Activated T-cell treated with anti-CD3 and anti-CD28 coated beads, Interleukin-2, amount 50 U/mL, for 4 hours (primary cell): ENCODE measurements around the gene ARFRP1. TPM values are rescaled to one million over a fixed set of nuclear protein-coding genes. Genes with fewer than 3 reads are reported as not detected.

Experiments
- ATAC-seq, 2 donors: fragments of 200-7000 bp; cut with Tn5 transposase; one replicate each; pipeline ENCODE4 v1.10.0; 2021
- DNase-seq: peaks from one replicate; pipeline ENCODE4 v3.0.0-alpha.2; 2020
- H3K27me3 Mint-ChIP-seq: one replicate; pipeline ENCODE4 v1.8.0; 2021; ENCODE audit warnings: low read depth, mixed read lengths
- H3K36me3 Mint-ChIP-seq: one replicate; pipeline ENCODE4 v1.8.0; 2022; ENCODE audit warnings: mixed read lengths; ENCODE audit not compliant: insufficient read depth
- H3K4me1 Mint-ChIP-seq: one replicate; pipeline ENCODE4 v1.8.0; 2021; ENCODE audit warnings: low read depth, mixed read lengths
- H3K4me3 Mint-ChIP-seq: one replicate; pipeline ENCODE4 v1.8.0; 2021; ENCODE audit warnings: mild to moderate bottlenecking, moderate library complexity, mixed read lengths
- H3K9me3 Mint-ChIP-seq: one replicate; pipeline ENCODE4 v1.8.0; 2021; ENCODE audit warnings: mixed read lengths
- total RNA-seq, 3 donors: library from RNA; stranded (reverse); gene quantifications; one replicate each; pipeline ENCODE4 v1.2.1, GENCODE V29; 2021

Gene ARFRP1
- total RNA-seq, 3 donors from 2014 or later, result 62.1 to 67.1 (median 63.5) TPM

DNA sequence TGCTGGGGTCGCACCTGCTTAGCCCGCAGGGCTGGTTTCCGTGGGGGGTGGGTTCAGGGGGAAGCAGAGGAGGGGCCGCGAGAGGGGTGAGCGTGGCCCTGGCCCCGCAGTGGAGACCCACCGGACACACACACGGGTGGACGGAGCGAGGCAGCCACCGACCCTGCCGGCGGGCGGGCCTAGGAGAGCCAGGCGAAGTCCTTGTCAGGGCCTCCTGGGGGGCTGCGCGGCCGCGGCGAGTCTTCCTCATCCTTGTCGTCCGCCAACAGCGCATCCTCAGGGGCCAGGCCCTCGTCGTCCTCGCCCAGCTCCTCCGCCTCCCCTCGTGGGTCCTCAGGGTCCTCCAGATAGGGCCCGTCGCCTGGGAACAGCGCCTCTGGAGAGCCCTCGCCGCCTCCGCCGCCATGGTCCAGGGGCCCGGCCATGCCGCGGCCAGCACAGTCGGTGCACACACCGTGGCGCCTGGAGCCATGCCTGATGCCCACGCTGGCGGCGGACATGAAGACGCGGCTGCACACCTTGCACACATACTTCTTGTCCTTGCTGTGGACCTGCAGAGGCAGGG is 39.1 kb upstream of the ARFRP1 start:
- H3K9me3 Mint-ChIP-seq, result no peaks in the 10 kb centered on the region
- H3K36me3 Mint-ChIP-seq, result no peaks in the 10 kb centered on the region
- ATAC-seq (no peak), DNase-seq (no peak)
- H3K4me1 Mint-ChIP-seq, result peaks cover 18% of the 10 kb centered on the region
- no peak overlapping the region for H3K4me3 Mint-ChIP-seq
- no peaks in the 10 kb centered on the region for H3K27me3 Mint-ChIP-seq

DNA sequence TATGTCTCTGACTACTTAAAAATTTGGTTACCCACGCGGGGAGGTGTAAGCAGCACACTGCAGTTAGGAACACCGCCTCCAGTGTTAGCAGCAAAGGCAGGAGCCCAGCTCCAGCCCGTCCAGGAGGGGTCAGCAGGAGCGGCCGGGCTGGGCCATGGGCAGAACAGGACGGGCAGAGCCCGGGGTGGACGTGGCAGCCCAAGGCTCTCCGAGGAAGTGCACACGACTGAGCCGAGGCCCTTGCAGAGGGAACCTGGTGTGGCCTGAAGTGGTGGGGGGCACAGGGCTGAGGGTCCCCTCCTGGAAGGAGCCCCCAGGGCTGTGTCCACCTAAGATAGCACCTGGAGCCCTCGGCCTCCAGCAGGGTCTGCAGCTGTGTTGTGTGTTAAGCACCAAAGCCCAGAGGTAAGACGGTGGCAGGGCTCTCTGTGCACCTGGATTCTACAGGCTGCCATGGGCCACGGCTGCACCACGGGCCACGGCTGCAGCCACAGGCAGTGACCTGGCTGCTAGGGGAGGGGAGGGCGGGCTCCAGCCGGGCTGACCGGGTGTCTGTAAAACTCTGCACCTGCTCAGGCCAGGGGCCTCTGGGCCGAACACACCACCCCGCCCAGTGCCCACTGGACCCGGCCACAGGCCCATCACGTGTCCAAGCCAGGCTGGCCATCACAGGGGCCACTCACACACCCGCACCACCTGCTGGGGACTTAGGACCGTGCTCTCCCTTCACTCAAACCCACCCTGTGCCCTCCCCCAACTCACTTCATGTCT is 38.4 kb upstream of the ARFRP1 start:
- Mint-ChIP-seq H3K4me1 (peaks cover 16% of the 10 kb centered on the region), H3K36me3 (no peaks in the 10 kb centered on the region)

DNA sequence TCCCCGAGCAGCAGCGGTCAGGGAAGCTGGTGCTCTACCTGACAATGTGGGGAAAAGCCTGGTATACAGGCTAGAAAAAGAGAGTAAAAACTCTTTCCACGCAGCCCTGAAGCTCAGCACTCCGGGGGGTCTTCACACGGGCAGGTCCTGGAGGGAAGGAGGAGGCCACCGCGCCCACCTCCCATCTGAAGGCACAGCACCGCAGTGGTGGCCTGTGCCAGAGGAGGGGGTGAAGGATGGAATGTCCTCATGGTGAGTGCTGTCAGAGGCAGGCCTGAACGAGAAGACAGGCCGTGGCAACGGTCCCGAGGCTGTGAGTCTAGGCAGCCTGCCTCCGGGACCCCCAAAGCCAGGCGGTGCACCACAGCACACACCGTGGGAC is 37.6 kb upstream of the ARFRP1 start:
- DNase-seq (no peak), ATAC-seq (no peak)
- no peaks in the 10 kb centered on the region for H3K36me3 Mint-ChIP-seq
- no peaks in the 10 kb centered on the region for H3K9me3 Mint-ChIP-seq
- H3K27me3 Mint-ChIP-seq, result no peaks in the 10 kb centered on the region
- peaks cover 8% of the 10 kb centered on the region for H3K4me1 Mint-ChIP-seq
- no peak overlapping the region for H3K4me3 Mint-ChIP-seq

More for the DNA sequence above, 38.4 kb upstream of the ARFRP1 start:
- Mint-ChIP-seq H3K27me3 (no peaks in the 10 kb centered on the region), H3K9me3 (no peaks in the 10 kb centered on the region), H3K4me3 (no peak overlapping the region)
- ATAC-seq (no peak), DNase-seq (no peak)

DNA sequence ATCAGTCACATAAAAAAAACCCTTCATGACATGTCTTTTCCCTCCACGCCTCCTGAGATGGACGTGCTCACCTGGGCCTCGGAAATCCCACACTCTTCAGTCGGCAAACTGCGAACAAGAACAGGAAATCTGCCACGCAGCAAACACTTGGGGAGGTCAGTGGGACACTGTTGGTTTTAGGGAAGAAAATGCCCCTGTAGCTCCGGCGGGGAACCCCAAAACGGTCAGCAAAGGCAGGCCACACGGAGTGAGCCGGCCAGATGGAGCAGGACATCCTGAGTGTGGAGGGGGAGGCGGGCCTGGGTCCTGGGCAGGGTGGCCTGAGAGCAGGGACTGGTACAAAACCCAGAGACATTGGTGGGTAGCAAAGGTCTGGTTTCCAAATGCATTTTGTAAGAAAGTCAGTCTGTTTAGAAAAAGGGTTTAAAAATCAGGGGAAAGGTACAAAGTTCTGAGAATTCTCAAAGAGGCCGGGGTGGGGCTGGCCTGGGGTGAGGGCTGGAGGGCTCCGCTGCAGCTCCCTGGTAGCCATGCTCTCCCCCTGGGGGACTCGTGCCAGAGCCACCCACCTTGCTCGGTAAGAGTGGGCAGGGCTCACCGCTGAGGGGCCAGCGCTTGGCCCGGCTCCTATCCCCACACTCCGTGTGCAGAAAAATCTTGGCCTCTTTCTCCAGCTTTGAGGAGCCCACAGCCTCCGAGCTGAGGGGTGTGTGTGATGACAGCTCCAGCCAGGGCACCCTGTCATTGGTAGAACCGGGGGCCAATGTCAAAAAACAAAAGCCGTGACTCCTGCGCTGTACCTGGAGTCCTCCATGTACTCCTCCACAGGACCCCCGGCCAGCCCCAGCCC is 37.0 kb upstream of the ARFRP1 start:
- ATAC-seq (no peak), DNase-seq (no peak)
- Mint-ChIP-seq H3K36me3 (no peaks in the 10 kb centered on the region), H3K4me3 (no peak overlapping the region), H3K4me1 (peaks cover 7% of the 10 kb centered on the region), H3K9me3 (no peaks in the 10 kb centered on the region), H3K27me3 (no peaks in the 10 kb centered on the region)

- no peak for ATAC-seq
Measured at GRCh38 chr20:63744158-63744557, 36.4 kb upstream of the ARFRP1 start.

DNA sequence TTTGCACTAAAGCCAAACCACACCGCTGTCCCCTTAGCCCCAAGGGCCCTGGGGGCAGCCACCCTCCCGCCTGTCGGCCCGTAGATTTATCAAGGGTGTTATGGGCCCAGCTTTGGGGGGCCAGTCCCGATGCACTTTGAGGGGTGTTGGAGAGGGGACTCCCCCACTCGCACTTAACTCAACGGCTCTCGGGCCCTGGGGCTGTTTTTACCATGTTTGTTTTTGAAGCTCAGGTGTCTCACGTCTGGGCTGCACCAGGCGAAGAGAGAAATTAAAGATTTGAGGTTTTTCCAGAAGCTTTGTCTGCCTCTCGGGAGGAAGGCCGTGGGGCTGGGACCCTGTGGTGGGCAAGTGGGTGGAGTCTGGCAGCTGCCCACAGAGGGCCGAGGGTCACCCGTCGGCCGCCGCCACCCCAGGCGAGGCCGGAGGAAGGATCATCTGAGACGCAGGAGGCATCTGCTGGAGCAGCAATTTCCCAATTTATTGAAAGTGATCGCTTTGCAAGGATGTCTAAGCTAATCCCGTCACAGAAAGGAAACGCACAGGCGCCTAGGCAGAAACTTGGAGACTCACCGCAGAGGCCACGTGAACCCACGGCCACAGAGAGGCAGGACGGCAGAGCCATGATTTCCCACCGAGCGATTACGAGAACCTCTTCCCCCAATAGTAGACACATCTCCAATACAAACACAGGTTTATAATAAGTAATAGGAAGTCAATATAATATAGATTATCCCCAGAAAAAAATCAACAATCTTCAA is 35.6 kb upstream of the ARFRP1 start:
- Mint-ChIP-seq H3K4me1 (no peaks in the 10 kb centered on the region), H3K4me3 (no peak overlapping the region), H3K27me3 (no peaks in the 10 kb centered on the region), H3K36me3 (no peaks in the 10 kb centered on the region), H3K9me3 (no peaks in the 10 kb centered on the region)
- DNase-seq, result no peak
- ATAC-seq, result no peak

More at GRCh38 chr20:63744158-63744557, 36.4 kb upstream of the ARFRP1 start:
- Mint-ChIP-seq H3K4me1 (peaks cover 5% of the 10 kb centered on the region), H3K27me3 (no peaks in the 10 kb centered on the region), H3K4me3 (no peak overlapping the region), H3K9me3 (no peaks in the 10 kb centered on the region), H3K36me3 (no peaks in the 10 kb centered on the region)
- no peak for DNase-seq

DNA sequence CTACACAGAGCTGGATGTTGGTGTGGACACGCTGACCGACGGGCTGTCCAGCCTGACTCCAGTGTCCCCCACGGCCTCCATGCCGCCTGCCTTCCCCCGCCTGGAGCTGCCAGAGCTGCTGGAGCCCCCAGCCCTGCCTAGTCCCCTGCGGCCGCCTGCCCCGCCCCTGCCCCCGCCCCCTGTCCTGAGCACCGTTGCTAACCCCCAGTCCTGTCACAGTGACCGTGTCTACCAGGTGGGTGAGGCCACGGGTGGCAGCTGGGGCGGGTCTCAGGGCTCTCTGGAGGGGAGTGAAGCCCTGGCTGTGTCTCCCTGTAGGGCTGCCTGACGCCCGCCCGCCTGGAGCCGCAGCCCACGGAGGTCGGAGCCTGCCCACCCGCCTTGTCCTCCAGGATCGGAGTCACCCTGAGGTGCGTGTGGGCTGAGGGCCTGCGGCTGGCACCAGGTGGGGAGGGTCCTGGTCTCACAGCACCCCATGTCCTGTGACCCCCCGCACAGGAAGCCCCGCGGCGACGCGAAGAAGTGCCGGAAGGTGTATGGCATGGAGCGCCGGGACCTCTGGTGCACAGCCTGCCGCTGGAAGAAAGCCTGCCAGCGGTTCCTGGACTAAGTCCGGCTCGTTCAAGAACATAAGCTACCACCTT is 34.7 kb upstream of the ARFRP1 start:
- no peaks in the 10 kb centered on the region for H3K27me3 Mint-ChIP-seq
- no peaks in the 10 kb centered on the region for H3K36me3 Mint-ChIP-seq
- no peaks in the 10 kb centered on the region for H3K4me1 Mint-ChIP-seq
- DNase-seq, result no peak
- H3K4me3 Mint-ChIP-seq, result no peak overlapping the region
- ATAC-seq, result no peak
- H3K9me3 Mint-ChIP-seq, result no peaks in the 10 kb centered on the region

DNA sequence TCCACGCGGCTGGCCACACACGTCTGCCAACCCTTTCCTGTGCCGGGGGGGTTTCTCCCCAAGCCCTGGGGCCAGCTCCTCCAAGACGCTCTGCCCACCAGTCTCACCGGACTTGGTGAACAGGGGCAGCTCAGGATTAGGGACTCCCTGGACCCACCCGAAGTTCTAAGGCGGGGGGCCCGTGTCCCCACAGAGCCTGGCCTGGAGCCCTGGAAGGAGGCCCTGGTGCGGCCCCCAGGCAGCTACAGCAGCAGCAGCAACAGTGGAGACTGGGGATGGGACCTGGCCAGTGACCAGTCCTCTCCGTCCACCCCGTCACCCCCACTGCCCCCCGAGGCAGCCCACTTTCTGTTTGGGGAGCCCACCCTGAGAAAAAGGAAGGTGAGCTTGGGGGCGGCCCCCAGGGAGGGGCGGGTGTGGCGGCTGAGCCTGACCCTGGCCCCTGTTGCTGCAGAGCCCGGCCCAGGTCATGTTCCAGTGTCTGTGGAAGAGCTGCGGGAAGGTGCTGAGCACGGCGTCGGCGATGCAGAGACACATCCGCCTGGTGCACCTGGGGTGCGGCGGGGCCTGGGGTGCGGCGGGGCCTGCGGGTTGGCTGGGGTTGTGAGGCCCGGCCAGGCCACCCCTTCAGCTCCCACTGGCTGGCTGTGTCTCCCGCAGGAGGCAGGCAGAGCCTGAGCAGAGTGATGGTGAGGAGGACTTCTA is 34.1 kb upstream of the ARFRP1 start:
- Mint-ChIP-seq H3K4me3 (peak overlapping the region; percentile 49), H3K4me1 (peaks cover 4% of the 10 kb centered on the region), H3K27me3 (no peaks in the 10 kb centered on the region), H3K9me3 (no peaks in the 10 kb centered on the region), H3K36me3 (no peaks in the 10 kb centered on the region)
- ATAC-seq (no peak), DNase-seq (no peak)

GRCh38 chr20:63741354-63741675 is 33.5 kb upstream of the ARFRP1 start:
- Mint-ChIP-seq H3K36me3 (no peaks in the 10 kb centered on the region), H3K4me3 (peak overlapping the region; percentile 49), H3K4me1 (peaks cover 8% of the 10 kb centered on the region), H3K9me3 (no peaks in the 10 kb centered on the region), H3K27me3 (no peaks in the 10 kb centered on the region)
- DNase-seq (no peak), ATAC-seq (no peak)

- Mint-ChIP-seq H3K4me3 (peak overlapping the region; percentile 55), H3K36me3 (no peaks in the 10 kb centered on the region), H3K27me3 (no peaks in the 10 kb centered on the region), H3K9me3 (no peaks in the 10 kb centered on the region), H3K4me1 (peaks cover 13% of the 10 kb centered on the region)
- ATAC-seq (peak; percentile 4 to 7), DNase-seq (no peak)
Measured at GRCh38 chr20:63740627-63741353, 33.0 kb upstream of the ARFRP1 start.

GRCh38 chr20:63740070-63740626 is 32.4 kb upstream of the ARFRP1 start:
- Mint-ChIP-seq H3K27me3 (no peaks in the 10 kb centered on the region), H3K9me3 (no peaks in the 10 kb centered on the region), H3K4me3 (peak overlapping the region; percentile 55), H3K4me1 (peaks cover 18% of the 10 kb centered on the region), H3K36me3 (no peaks in the 10 kb centered on the region)
- no peak for DNase-seq
- ATAC-seq, result peak; percentile 4 to 13

- ATAC-seq, result peak; percentile 39 to 47
- peak; percentile 53 for DNase-seq
- no peaks in the 10 kb centered on the region for H3K27me3 Mint-ChIP-seq
- H3K4me1 Mint-ChIP-seq, result peaks cover 18% of the 10 kb centered on the region
- peak within 1 kb of the TSS; percentile 55 for H3K4me3 Mint-ChIP-seq
- no peaks in the 10 kb centered on the region for H3K36me3 Mint-ChIP-seq
- H3K9me3 Mint-ChIP-seq, result no peaks in the 10 kb centered on the region
Measured at GRCh38 chr20:63739130-63740069, 31.6 kb upstream of the ARFRP1 start, which contains the start of gene SLC2A4RG. Gene SLC2A4RG (plus strand): TSS chr20:63739776. CDS start chr20:63739913, 137 bp downstream.
